WTC11 (cell line): Measurements from ENCODE around the gene SLC43A3. TPM values are rescaled to one million over a fixed set of nuclear protein-coding genes. Genes with fewer than 3 reads are reported as not detected.

Source experiments
- ATAC-seq: fragments of 200-7000 bp; cut with Tn5 transposase; 2 replicates; pipeline ENCODE4 v1.10.0; 2021; ENCODE audit warnings: mild to moderate bottlenecking, moderate library complexity
- CTCF ChIA-PET: fragments of 300-600 bp; sonication (Branson Sonifier 250); formaldehyde crosslinking; loops from one replicate; lab custom pipeline; 2021; ENCODE audit warnings: antibody characterized with exemption; lab: Charles Lee
- POLR2A ChIA-PET: fragments of 350-600 bp; sonication (Branson Sonifier 250); formaldehyde crosslinking; loops from one replicate; lab custom pipeline; 2021; ENCODE audit warnings: antibody characterized with exemption; lab: Charles Lee
- DNase-seq: peaks from one replicate; pipeline ENCODE4 v3.0.0; 2021; ENCODE audit warnings: low spot score
- H3K27ac Mint-ChIP-seq: 2 replicates; pipeline ENCODE4 v1.8.0; 2021; ENCODE audit warnings: mixed read lengths
- H3K27me3 Mint-ChIP-seq: 2 replicates; pipeline ENCODE4 v1.8.0; 2021; ENCODE audit warnings: low read depth, mild to moderate bottlenecking, moderate library complexity, mixed read lengths
- H3K36me3 Mint-ChIP-seq: 2 replicates; pipeline ENCODE4 v1.8.0; 2021; ENCODE audit warnings: mixed read lengths
- H3K4me1 Mint-ChIP-seq: 2 replicates; pipeline ENCODE4 v1.8.0; 2022; ENCODE audit warnings: mixed read lengths
- H3K4me3 Mint-ChIP-seq: 2 replicates; pipeline ENCODE4 v1.8.0; 2021; ENCODE audit warnings: mild to moderate bottlenecking, moderate library complexity, mixed read lengths
- H3K9me3 Mint-ChIP-seq: 2 replicates; pipeline ENCODE4 v1.8.0; 2021; ENCODE audit warnings: mixed read lengths
- ATF3 ChIP-seq: sonication (generic); formaldehyde crosslinking; conservative IDR thresholded peaks from 2 replicates; pipeline ENCODE4 v1.8.1; 2022; ENCODE audit warnings: mild to moderate bottlenecking, missing genetic modification reagents
- CBFB ChIP-seq: sonication (generic); formaldehyde crosslinking; IDR thresholded peaks from 2 replicates; pipeline ENCODE4 v1.8.1; 2022; ENCODE audit warnings: mild to moderate bottlenecking, low read depth, missing genetic modification reagents
- E2F5 ChIP-seq: sonication (generic); formaldehyde crosslinking; IDR thresholded peaks from 2 replicates; pipeline ENCODE4 v1.8.1; 2022; ENCODE audit warnings: mild to moderate bottlenecking, moderate library complexity, missing genetic modification reagents
- FOXK1 ChIP-seq: sonication (generic); formaldehyde crosslinking; IDR thresholded peaks from 2 replicates; pipeline ENCODE4 v1.8.0; 2022; ENCODE audit warnings: mild to moderate bottlenecking, moderate library complexity, missing genetic modification reagents
- GABPB1 ChIP-seq: sonication (generic); formaldehyde crosslinking; IDR thresholded peaks from 2 replicates; pipeline ENCODE4 v1.8.1; 2023; ENCODE audit warnings: mild to moderate bottlenecking, missing genetic modification reagents
- GTF2I ChIP-seq: fragments of 250-450 bp; sonication (Bioruptor Pico); conservative IDR thresholded peaks from 2 replicates; pipeline ENCODE4 v1.4.0; 2021; ENCODE audit warnings: mild to moderate bottlenecking
- MXD4 ChIP-seq: fragments of 250-450 bp; sonication (Bioruptor Pico); IDR thresholded peaks from 2 replicates; pipeline ENCODE4 v1.8.0; 2021; ENCODE audit warnings: mild to moderate bottlenecking, moderate library complexity, borderline replicate concordance
- MYBL2 ChIP-seq: sonication (generic); formaldehyde crosslinking; IDR thresholded peaks from 2 replicates; pipeline ENCODE4 v1.8.1; 2023; ENCODE audit warnings: mild to moderate bottlenecking, moderate library complexity, missing genetic modification reagents
- NFE2L1 ChIP-seq: sonication (generic); formaldehyde crosslinking; IDR thresholded peaks from 2 replicates; pipeline ENCODE4 v1.8.1; 2023; ENCODE audit warnings: missing genetic modification reagents
- RELA ChIP-seq: sonication (generic); formaldehyde crosslinking; IDR thresholded peaks from 2 replicates; pipeline ENCODE4 v1.8.1; 2022; ENCODE audit warnings: missing genetic modification reagents, mild to moderate bottlenecking, borderline replicate concordance
- ZBTB21 ChIP-seq: sonication (generic); formaldehyde crosslinking; IDR thresholded peaks from 2 replicates; pipeline ENCODE4 v1.8.1; 2023; ENCODE audit warnings: mild to moderate bottlenecking, missing genetic modification reagents, borderline replicate concordance
- ZNF317 ChIP-seq: sonication (generic); formaldehyde crosslinking; IDR thresholded peaks from 2 replicates; pipeline ENCODE4 v1.8.1; 2023; ENCODE audit warnings: low read depth, mild to moderate bottlenecking, moderate library complexity, missing genetic modification reagents, borderline replicate concordance
- ZNF396 ChIP-seq: fragments of 250-450 bp; sonication (Bioruptor Pico); IDR thresholded peaks from 2 replicates; pipeline ENCODE4 v1.8.0; 2021; ENCODE audit warnings: mild to moderate bottlenecking, moderate library complexity, borderline replicate concordance
- ZNF416 ChIP-seq: fragments of 250-450 bp; sonication (Bioruptor Pico); IDR thresholded peaks from 2 replicates; pipeline ENCODE4 v1.9.0; 2021; ENCODE audit warnings: mild to moderate bottlenecking, inconsistent platforms
- ZNF671 ChIP-seq: fragments of 250-450 bp; sonication (Bioruptor Pico); IDR thresholded peaks from 2 replicates; pipeline ENCODE4 v1.8.0; 2021; ENCODE audit warnings: mild to moderate bottlenecking
- total RNA-seq: library from RNA; stranded (reverse); gene quantifications from 3 replicates; pipeline ENCODE4 v1.2.3, GENCODE V29; 2021
- TF ChIP-seq, protein P1 (sequence below): sonication (generic); formaldehyde crosslinking; IDR thresholded peaks from 2 replicates; pipeline ENCODE4 v1.8.0; 2023; ENCODE audit warnings: missing genetic modification reagents
- TF ChIP-seq, protein P2 (sequence below): sonication (generic); formaldehyde crosslinking; IDR thresholded peaks from 2 replicates; pipeline ENCODE4 v1.8.1; 2023; ENCODE audit warnings: mild to moderate bottlenecking, missing genetic modification reagents
- TF ChIP-seq, protein P3 (sequence below): fragments of 250-450 bp; sonication (Bioruptor Pico); IDR thresholded peaks from 2 replicates; pipeline ENCODE4 v1.9.0; 2021; ENCODE audit warnings: mild to moderate bottlenecking, borderline replicate concordance
- TF ChIP-seq, protein P4 (sequence below): sonication (generic); formaldehyde crosslinking; IDR thresholded peaks from 2 replicates; pipeline ENCODE4 v1.8.0; 2023; ENCODE audit warnings: missing genetic modification reagents, mild to moderate bottlenecking, borderline replicate concordance
- TF ChIP-seq, protein P5 (sequence below): sonication (generic); formaldehyde crosslinking; IDR thresholded peaks from 2 replicates; pipeline ENCODE4 v1.8.0; 2022; ENCODE audit warnings: missing genetic modification reagents

The SLC43A3 gene
- total RNA-seq, 1 experiment from 2014 or later, result 22.6 TPM

DNA sequence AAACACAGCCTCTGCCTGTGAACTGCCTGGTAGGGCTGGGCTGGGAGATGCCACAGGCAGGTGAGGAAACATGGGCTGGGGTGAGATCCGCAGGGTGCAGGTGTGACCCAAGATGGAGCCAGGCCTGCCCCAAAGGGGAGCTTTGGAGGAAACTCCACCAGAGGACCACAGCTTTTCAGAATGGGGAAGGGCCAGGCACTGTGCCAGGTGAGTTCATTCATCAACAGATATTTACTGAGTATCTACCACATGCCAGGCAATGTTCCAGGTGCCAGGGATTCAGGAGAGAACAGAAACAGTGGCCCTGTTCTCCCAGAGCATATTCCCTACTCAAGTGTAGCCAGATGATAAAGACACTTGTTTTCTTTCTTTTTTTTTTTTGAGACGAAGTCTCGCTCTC, 44.6 kb upstream of the SLC43A3 start:
- CTCF ChIA-PET, result interaction anchor here (4.1 to 4.4 kb wide), 2 partner anchors 11 to 14 kb away, joined by 43 to 69 read pairs; partner anchors contain the start of gene RTN4RL2
- no peak for DNase-seq
- TF ChIP-seq ZNF416 (CRISPR knock-in tag) (no peak), ZNF396 (CRISPR knock-in tag) (no peak), GTF2I (CRISPR knock-in tag) (no peak), GABPB1 (CRISPR knock-in tag) (no peak), FOXK1 (CRISPR knock-in tag) (no peak), ZBTB21 (CRISPR knock-in tag) (no peak), E2F5 (no peak), MXD4 (no peak), MYBL2 (CRISPR knock-in tag) (no peak), RELA (CRISPR knock-in tag) (no peak)
- TF ChIP-seq, protein P1, sequence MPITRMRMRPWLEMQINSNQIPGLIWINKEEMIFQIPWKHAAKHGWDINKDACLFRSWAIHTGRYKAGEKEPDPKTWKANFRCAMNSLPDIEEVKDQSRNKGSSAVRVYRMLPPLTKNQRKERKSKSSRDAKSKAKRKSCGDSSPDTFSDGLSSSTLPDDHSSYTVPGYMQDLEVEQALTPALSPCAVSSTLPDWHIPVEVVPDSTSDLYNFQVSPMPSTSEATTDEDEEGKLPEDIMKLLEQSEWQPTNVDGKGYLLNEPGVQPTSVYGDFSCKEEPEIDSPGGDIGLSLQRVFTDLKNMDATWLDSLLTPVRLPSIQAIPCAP, result no peak
- TF ChIP-seq, protein P2, sequence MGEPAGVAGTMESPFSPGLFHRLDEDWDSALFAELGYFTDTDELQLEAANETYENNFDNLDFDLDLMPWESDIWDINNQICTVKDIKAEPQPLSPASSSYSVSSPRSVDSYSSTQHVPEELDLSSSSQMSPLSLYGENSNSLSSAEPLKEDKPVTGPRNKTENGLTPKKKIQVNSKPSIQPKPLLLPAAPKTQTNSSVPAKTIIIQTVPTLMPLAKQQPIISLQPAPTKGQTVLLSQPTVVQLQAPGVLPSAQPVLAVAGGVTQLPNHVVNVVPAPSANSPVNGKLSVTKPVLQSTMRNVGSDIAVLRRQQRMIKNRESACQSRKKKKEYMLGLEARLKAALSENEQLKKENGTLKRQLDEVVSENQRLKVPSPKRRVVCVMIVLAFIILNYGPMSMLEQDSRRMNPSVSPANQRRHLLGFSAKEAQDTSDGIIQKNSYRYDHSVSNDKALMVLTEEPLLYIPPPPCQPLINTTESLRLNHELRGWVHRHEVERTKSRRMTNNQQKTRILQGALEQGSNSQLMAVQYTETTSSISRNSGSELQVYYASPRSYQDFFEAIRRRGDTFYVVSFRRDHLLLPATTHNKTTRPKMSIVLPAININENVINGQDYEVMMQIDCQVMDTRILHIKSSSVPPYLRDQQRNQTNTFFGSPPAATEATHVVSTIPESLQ (CRISPR knock-in tag), result no peak
- TF ChIP-seq, protein P3, sequence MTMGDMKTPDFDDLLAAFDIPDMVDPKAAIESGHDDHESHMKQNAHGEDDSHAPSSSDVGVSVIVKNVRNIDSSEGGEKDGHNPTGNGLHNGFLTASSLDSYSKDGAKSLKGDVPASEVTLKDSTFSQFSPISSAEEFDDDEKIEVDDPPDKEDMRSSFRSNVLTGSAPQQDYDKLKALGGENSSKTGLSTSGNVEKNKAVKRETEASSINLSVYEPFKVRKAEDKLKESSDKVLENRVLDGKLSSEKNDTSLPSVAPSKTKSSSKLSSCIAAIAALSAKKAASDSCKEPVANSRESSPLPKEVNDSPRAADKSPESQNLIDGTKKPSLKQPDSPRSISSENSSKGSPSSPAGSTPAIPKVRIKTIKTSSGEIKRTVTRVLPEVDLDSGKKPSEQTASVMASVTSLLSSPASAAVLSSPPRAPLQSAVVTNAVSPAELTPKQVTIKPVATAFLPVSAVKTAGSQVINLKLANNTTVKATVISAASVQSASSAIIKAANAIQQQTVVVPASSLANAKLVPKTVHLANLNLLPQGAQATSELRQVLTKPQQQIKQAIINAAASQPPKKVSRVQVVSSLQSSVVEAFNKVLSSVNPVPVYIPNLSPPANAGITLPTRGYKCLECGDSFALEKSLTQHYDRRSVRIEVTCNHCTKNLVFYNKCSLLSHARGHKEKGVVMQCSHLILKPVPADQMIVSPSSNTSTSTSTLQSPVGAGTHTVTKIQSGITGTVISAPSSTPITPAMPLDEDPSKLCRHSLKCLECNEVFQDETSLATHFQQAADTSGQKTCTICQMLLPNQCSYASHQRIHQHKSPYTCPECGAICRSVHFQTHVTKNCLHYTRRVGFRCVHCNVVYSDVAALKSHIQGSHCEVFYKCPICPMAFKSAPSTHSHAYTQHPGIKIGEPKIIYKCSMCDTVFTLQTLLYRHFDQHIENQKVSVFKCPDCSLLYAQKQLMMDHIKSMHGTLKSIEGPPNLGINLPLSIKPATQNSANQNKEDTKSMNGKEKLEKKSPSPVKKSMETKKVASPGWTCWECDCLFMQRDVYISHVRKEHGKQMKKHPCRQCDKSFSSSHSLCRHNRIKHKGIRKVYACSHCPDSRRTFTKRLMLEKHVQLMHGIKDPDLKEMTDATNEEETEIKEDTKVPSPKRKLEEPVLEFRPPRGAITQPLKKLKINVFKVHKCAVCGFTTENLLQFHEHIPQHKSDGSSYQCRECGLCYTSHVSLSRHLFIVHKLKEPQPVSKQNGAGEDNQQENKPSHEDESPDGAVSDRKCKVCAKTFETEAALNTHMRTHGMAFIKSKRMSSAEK, result no peak
- Mint-ChIP-seq H3K9me3 (no peaks in the 10 kb centered on the region), H3K36me3 (peaks cover 7% of the 10 kb centered on the region), H3K4me3 (no peak overlapping the region), H3K4me1 (peaks cover 41% of the 10 kb centered on the region), H3K27me3 (peaks cover 20% of the 10 kb centered on the region), H3K27ac (no peak overlapping the region)
- no peak for ATAC-seq
- POLR2A ChIA-PET, result interaction anchor here (0.6 kb wide), 2 partner anchors 11 to 97 kb away, joined by 3 to 4 read pairs; no protein-coding TSS in a partner anchor

GRCh38 chr11:57469268-57469667, 42.3 kb upstream of the SLC43A3 start:
- H3K27ac Mint-ChIP-seq, result no peak overlapping the region
- ChIA-PET POLR2A (no interaction called here), CTCF (interaction anchor here (1.0 to 2.6 kb wide), 2 partner anchors 9 to 12 kb away, joined by 3 to 18 read pairs; partner anchors contain the start of gene RTN4RL2)
- H3K4me1 Mint-ChIP-seq, result peaks cover 35% of the 10 kb centered on the region
- H3K36me3 Mint-ChIP-seq, result peaks cover 7% of the 10 kb centered on the region
- ATAC-seq (no peak), DNase-seq (no peak)
- no peaks in the 10 kb centered on the region for H3K9me3 Mint-ChIP-seq
- H3K27me3 Mint-ChIP-seq, result peaks cover 9% of the 10 kb centered on the region
- H3K4me3 Mint-ChIP-seq, result no peak overlapping the region
- TF ChIP-seq NFE2L1 (CRISPR knock-in tag) (no peak), ZNF671 (CRISPR knock-in tag) (no peak), CBFB (CRISPR knock-in tag) (no peak), ZNF317 (CRISPR knock-in tag) (no peak), ATF3 (CRISPR knock-in tag) (no peak)
- TF ChIP-seq, protein P4, sequence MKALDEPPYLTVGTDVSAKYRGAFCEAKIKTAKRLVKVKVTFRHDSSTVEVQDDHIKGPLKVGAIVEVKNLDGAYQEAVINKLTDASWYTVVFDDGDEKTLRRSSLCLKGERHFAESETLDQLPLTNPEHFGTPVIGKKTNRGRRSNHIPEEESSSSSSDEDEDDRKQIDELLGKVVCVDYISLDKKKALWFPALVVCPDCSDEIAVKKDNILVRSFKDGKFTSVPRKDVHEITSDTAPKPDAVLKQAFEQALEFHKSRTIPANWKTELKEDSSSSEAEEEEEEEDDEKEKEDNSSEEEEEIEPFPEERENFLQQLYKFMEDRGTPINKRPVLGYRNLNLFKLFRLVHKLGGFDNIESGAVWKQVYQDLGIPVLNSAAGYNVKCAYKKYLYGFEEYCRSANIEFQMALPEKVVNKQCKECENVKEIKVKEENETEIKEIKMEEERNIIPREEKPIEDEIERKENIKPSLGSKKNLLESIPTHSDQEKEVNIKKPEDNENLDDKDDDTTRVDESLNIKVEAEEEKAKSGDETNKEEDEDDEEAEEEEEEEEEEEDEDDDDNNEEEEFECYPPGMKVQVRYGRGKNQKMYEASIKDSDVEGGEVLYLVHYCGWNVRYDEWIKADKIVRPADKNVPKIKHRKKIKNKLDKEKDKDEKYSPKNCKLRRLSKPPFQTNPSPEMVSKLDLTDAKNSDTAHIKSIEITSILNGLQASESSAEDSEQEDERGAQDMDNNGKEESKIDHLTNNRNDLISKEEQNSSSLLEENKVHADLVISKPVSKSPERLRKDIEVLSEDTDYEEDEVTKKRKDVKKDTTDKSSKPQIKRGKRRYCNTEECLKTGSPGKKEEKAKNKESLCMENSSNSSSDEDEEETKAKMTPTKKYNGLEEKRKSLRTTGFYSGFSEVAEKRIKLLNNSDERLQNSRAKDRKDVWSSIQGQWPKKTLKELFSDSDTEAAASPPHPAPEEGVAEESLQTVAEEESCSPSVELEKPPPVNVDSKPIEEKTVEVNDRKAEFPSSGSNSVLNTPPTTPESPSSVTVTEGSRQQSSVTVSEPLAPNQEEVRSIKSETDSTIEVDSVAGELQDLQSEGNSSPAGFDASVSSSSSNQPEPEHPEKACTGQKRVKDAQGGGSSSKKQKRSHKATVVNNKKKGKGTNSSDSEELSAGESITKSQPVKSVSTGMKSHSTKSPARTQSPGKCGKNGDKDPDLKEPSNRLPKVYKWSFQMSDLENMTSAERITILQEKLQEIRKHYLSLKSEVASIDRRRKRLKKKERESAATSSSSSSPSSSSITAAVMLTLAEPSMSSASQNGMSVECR (CRISPR knock-in tag), result no peak
- TF ChIP-seq, protein P5, sequence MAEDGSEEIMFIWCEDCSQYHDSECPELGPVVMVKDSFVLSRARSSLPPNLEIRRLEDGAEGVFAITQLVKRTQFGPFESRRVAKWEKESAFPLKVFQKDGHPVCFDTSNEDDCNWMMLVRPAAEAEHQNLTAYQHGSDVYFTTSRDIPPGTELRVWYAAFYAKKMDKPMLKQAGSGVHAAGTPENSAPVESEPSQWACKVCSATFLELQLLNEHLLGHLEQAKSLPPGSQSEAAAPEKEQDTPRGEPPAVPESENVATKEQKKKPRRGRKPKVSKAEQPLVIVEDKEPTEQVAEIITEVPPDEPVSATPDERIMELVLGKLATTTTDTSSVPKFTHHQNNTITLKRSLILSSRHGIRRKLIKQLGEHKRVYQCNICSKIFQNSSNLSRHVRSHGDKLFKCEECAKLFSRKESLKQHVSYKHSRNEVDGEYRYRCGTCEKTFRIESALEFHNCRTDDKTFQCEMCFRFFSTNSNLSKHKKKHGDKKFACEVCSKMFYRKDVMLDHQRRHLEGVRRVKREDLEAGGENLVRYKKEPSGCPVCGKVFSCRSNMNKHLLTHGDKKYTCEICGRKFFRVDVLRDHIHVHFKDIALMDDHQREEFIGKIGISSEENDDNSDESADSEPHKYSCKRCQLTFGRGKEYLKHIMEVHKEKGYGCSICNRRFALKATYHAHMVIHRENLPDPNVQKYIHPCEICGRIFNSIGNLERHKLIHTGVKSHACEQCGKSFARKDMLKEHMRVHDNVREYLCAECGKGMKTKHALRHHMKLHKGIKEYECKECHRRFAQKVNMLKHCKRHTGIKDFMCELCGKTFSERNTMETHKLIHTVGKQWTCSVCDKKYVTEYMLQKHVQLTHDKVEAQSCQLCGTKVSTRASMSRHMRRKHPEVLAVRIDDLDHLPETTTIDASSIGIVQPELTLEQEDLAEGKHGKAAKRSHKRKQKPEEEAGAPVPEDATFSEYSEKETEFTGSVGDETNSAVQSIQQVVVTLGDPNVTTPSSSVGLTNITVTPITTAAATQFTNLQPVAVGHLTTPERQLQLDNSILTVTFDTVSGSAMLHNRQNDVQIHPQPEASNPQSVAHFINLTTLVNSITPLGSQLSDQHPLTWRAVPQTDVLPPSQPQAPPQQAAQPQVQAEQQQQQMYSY, result no peak
